Measurements from ENCODE around the gene VPS37C.
"Not testable (repeated sequence)": the region's sequence is repeated elsewhere in the genome, so short reads cannot be mapped to it uniquely, and the experiment has no call there.

VPS37C gene

DNA sequence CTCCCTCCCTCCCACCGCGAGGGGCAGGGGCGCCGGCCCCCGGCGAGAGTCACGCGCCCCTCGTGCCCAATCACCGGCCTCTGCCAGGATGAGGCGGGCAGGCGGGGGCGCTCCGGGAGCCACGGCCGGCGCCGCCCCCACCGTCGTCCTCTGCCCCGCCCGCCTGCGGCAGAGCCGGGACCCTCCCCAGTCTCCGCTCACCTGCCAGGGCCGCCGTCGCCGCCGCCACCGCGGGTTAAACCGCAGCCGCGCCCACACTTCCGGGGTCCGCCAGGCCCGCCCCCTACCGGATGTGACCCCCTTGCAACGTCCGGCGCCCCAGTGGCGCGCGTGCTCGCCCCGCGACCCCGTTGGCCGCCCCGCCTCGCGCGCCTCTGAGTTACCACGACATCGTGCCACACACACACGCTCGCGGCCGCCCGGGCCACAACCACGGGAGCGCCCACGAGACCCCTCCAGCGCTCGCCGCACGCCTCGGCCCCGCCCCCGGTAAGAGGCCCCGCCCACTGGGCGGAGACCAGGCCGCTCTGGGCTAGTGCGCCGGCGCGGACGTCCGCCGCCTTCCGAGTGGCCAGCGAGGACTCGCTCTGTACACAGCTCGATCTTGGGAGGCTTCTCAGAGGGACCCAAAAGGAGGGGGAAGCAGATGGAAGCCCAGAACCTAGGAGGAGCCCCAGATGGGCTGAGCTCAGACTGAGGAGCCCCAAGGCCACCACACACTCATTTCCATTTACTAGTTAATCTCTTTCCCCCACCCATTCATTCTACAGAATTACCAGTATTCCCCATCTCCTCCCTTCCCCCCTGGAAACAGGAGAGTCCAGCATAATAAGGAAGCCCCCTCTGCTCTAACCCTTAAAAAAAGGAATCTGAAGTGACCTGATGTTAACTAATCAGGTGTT, at the start of gene VPS37C:
VPS37C (minus strand) TSS at position 237 of the 902 bp plus-strand sequence. CDS start 22,597 bp downstream, outside the sequence.
- no peak for FAIRE-seq

- FAIRE-seq: not testable (repeated sequence)
These were observed 49.4 kb upstream of the VPS37C start for GRCh38 chr11:61210629-61211028.

GRCh38 chr11:61207636-61208310, 46.5 kb upstream of the VPS37C start:
- FAIRE-seq: not testable (repeated sequence)

DNA sequence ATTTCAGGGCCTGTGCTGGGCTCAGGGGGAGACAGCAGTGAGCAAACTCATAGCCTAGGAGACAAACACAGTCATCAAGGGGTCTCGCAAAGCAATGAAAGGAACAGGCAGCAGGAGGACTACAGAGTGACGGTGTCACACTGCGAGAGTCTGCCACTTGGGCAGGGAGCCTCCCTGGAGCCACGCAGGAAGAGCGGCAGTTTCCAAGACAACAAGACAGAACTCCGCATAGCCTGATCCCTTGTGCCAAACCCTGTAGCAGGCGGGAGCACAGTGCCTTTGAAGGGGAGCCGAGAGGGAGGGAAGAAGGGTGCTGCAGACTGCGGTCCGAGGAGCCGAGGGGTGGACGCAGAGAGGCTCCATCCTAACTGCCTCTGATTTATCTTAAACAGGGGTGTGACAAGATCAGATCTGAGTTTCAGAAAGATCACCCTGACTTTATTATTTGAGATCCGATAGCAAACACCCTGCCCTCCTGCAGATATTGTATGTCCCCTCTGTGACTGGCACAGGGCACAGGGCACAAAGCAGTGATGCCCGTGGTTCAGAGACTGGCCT, 43.4 kb upstream of the VPS37C start:
- FAIRE-seq: not testable (repeated sequence)

GRCh38 chr11:61203873-61204272, 42.6 kb upstream of the VPS37C start:
- not testable (repeated sequence) for FAIRE-seq

GRCh38 chr11:61202950-61203746, 41.9 kb upstream of the VPS37C start, which contains the start of gene PGA3:
Gene PGA3, plus strand, starts transcription at chr11:61203515. Its CDS starts 50 bp downstream, at chr11:61203565.
- FAIRE-seq: not testable (repeated sequence)

- no peak for FAIRE-seq
These were observed 40.2 kb upstream of the VPS37C start for GRCh38 chr11:61201476-61201875.

- FAIRE-seq: no peak
These were observed 37.8 kb upstream of the VPS37C start for GRCh38 chr11:61198948-61199523.

DNA sequence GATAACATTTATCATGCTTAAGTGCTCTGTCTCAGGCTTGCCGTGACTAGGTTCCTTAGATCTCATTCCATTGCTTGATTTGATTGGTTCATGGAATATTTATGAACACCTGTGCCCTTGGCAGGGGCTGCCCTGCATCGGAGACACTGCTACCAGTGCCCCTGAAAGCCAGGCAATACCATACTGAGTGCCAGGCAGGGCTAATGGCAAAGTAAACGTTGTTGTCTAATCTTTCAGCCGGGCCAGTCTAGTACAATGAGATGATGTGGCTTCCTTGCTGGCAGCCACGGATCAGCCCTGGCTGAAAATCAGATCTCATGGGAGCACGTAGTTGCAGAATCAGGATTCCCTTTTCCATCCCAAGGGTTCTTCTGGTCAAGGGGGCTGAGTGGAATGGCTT, 37.1 kb upstream of the VPS37C start:
- no peak for FAIRE-seq

- no peak for FAIRE-seq
These were observed 34.5 kb upstream of the VPS37C start for GRCh38 chr11:61195719-61196118.

- no peak for FAIRE-seq
These were observed 33.9 kb upstream of the VPS37C start for GRCh38 chr11:61194981-61195695.

DNA sequence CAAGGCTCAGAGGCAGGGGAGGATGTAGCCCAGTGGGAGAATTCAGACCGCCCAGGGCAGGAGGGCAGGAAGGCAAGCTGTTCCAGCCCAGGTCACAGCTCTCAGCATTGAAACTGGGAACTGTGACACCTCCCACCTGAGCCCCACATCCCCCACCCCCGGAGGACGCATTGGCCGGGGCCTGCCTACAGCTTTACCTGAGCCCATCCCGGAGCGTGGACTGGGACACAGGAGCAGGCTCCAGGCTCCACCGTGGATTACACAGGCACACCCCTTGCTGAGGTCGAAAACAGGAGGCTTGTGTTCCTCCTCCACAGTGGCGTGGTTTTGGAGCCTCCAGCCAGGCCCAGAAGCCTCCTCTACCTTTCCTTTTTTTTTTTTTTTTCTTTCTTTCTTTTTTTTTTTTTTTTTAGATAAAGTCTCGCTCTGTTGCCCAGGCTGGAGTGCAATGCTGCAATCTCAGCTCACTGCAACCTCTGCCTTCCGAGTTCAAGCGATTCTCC, 33.0 kb upstream of the VPS37C start:
- FAIRE-seq: no peak

- FAIRE-seq: no peak
These were observed 32.4 kb upstream of the VPS37C start for GRCh38 chr11:61193596-61193995.

DNA sequence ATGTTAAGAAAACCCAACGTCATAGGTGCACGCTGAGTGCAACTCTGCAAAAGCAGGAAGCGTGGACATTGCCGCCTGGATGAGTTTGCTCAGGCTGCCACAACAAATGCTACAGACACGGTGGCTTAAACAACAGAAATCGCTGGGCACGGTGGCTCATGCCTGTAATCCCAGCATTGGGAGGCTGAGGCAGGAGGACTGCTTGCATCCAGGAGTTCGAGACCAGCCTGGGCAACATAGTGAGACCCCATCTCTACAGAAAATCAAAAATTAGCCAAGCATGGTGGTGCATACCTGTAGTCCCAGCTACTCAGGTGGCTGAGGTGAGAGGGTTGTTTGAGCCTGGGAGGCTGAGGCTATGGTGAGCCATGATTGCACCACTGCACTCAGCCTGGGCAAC, 28.7 kb upstream of the VPS37C start:
- FAIRE-seq: no peak

- no peak for FAIRE-seq
These were observed 26.4 kb upstream of the VPS37C start for GRCh38 chr11:61187505-61188130.

DNA sequence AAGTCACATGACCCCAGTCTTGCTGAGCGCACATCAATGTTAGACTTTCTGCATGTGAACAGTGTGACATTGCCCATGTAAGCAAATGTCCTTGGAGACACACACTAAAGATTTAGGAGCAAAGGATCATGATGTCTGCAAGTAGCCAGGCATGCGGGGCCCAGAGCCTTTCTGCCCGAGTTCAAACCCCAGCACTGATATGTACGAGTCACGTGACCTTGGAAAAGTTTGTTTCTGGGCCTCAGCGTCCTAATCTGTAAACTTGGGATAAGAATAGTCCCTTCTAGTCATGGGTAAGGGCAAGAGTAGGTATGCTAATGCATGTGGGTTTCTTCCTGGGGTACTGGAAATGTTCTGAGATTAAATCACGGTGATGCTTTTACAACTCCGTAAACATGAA, 25.3 kb upstream of the VPS37C start:
- FAIRE-seq: no peak

DNA sequence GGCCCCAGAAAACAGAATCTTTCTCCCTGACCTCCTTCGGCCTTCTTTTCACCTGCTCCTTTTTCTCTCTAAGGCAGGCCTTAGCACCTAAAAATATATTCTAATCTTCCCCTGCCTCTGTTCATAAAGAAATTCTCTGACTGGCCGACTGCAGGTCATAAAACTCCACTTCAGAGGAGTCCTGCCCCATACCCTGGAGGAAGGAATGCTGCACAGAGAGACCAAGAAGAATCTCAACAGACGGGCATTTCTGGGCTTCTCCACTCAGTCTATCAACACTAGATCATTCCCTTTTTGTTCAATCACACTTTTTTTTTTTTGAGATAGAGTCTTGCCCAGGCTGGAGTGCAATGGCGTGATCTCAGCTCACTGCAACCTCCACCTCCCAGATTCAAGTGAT, 22.4 kb upstream of the VPS37C start:
- FAIRE-seq: no peak

- no peak for FAIRE-seq
These were observed 20.3 kb upstream of the VPS37C start for GRCh38 chr11:61181489-61181888.

GRCh38 chr11:61180205-61180604, 19.0 kb upstream of the VPS37C start:
- FAIRE-seq: not testable (repeated sequence)

DNA sequence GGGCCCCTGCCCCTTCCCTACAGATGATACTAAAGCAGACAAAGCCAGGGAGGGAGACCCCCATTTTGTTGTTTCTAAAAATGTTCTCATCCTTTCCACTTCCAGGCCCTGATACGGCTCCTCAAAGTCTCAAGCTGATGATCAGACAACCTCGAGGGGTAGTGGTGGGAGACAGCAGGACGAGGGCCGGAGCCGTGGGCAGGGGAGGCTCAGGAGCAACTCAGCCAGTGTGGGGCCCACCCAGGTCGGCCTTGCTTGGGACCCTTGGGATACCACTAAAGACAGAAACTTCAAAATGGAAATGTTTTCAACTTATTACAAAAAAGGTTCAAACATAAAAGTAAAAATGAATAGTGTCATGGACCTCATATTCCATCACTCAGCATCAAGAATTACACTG, 15.2 kb upstream of the VPS37C start:
- no peak for FAIRE-seq

GRCh38 chr11:61174949-61175348, 13.7 kb upstream of the VPS37C start:
- no peak for FAIRE-seq
